GM19467 (cell line): ENCODE measurements around the gene NPAS3.

Experiments
- ATAC-seq: cut with Tn5 transposase; IDR thresholded peaks from one replicate; pipeline ENCODE4 v1.9.1; 2021; ENCODE audit warnings: mild to moderate bottlenecking, moderate library complexity; ENCODE audit not compliant: unreplicated experiment

The NPAS3 gene

DNA sequence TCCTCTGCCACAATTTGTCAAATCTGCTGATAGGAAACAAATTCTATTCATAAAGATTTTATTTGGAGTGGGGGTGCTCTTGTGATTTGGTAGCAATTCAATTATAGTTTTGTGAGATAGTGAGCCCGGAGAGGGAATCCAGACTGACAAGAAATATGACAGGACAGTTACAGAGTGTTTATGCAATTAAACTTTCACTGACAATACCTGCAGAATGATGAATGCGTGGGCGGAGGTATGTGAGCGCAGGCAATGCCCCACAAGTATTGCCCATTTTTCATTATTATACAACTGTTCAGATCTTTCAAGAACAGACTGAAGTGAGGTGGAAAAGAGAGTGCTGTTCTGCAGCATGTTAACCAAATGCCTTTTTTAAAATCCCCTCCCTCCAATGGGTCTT, 753.2 kb downstream of the NPAS3 start:
- no peak for ATAC-seq

DNA sequence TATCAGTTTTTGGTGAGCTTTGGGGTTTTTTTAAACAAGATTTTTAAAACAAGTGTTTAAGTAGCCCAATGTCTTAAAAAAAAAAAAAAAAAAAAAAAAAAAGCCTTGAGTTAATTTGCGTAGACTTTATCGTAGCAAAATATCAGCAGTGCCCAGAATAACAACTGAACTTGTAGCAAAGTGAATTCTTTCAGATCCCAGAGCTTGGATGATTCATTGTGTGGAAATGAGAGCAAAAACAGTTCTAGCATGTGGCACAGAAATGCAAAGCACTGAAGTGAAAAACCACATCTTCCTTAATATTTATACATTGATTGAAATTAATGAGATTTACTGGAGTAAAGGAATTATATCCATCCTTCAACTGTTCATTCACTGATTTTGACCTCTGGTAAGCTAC, 754.1 kb downstream of the NPAS3 start:
- no peak for ATAC-seq

DNA sequence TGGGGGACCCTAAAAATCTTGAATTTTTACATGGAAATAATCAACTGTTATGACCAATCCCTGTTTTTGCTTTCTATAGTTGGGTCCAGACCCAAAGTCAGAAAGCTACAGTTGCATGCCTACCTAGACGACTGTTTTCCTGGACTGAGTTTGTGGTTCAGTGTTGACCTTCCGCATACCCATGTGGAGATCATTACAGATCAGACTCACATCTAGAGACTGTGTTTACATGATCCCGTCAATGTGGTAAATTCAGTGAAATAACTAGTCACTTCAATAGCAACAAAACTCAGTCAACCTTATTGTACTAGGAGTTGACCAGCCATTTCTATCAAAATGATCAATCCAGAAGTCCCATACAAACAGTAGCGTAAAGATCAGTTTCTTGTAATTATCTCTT, 754.6 kb downstream of the NPAS3 start:
- no peak for ATAC-seq

DNA sequence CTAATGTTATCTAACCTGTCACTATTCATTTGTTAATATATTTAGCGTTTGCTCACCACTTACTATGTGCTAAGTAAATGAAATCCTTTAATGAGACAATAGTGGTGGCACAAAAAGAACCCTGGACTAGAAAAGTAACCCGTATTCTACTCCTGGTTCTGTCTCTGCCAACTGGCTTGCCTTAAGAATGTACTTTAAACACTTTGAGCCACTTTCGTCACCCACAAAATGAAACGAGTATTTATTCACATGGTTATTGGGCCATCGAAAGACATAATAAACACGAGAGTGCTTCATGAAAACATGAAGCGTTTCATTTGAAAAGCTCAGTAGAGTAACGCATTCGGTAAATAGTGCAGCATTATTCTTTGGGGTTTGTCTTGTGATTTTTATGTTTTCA, 757.5 kb downstream of the NPAS3 start:
- no peak for ATAC-seq

DNA sequence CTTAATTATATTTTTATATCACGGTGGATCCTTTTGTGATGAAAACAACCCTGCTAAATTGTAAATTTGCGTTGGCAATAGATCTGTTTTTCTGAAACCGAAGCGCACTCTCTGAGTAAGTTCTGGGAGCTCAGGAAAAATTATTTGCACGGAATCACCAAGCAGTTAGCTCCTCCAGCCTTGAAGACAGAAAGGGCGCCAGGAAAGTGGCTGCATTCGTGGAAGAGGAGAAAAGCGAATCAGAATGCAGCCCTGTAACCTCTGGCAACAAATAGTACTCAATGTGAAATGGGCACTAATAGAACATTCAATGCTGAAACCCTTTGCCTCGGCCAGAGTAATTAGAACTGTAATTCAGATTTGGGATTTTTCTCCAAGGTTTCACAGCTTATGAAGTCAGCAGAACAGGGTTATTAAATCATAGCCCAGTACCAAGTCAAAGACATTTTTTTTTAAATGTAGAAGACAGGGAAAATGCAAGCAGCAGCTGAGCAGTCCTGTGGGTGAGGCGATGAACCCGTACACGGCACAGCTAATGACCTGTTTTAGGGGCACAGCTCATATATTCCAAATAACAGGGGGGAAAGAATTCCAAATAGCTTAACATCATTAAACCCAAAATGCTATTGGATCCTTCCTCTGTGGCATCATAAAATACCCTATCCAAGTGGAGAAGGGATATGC, 760.8 kb downstream of the NPAS3 start:
- no peak for ATAC-seq

DNA sequence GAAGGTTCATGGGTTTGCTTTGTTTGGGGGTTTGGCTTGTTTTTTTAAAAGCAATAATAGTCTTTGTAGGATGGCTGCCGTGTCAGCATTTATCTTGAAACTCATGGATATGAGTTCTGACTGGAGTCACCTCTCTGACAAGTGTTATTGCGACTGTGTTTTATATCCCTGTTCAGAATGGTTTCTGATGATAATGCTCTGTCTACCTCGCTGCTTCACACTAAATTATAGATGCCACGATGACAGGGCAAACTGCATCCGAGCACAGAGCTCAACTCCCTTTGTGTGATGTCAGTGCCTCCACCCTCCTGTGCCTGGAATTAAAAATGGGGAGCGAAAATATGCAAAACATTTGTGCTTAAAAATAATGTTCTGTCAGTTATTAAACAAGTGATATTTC, 761.4 kb downstream of the NPAS3 start:
- no peak for ATAC-seq

DNA sequence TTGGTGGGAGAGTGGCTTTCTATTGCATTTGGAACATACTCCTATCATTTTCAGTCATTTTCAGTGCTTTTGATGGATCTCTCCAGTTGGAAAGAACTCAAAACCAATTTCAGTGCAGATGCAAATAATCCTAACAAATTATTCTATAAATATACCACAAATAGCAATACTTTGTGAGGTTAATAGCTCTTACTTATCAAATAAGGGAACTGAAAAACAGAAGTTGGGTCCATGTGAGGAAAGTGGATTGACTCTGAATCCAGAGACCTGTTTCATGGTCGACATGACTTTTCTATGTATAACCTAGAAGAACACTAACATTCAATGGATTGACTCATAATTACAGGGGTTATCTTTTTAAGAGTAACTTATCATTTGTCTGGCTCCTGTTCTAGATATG, 763.6 kb downstream of the NPAS3 start:
- ATAC-seq, result no peak

DNA sequence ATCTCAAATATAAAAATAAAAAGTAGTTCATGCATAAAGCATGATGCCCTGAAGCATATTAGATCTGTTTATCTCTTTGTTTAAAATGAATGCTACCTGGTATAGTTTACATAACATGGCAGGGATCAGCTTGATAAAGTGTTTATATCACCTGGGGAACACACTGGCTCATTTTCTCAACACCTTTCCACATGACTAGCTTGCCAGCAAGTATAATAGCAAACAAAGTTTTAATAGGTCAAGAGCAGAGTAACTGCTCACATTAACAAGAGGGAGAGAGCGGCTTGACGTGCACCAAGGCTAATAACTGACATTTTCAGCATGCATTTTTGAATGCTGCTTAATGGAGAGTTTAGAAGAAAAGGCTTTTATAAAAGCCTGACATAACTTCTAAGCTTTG, 765.8 kb downstream of the NPAS3 start:
- ATAC-seq, result no peak

DNA sequence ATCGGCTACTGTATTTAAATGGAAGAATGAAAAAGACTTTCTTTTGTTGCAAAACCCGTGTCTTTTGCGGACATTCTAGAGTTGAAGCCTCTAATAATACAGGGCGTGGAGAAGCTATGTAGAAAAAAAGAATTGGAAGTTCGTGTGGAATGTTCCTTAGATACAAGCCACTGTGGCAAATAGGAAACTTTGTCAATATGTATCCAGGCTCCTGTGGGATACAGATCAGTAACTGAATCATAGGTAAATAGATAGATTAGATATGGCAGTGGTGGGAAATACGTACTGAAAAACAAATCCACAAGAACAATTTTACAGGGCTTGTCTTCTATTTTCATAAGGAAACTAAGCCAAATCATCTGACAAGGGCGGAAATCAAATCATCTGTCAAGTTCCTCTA, 766.8 kb downstream of the NPAS3 start:
- no peak for ATAC-seq

DNA sequence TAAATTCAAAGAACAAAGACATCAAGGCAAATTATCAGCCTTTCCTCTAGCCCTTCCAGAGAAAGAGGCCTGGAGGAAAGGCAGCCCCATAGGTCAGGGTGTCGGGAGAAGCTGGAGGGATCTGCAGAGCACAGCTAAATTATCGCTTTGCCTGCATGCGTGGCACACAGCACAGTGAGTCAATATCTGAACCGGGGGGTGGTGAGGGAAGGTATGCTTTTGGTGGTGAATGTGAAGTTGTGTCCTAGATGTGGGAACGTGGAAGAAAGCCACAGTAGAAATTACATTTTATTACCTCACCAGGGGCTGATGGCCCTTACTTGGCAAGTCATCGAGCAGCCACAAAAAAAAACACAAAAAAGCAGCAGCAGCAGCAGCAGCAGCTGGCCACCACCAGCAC, 769.0 kb downstream of the NPAS3 start:
- no peak for ATAC-seq

DNA sequence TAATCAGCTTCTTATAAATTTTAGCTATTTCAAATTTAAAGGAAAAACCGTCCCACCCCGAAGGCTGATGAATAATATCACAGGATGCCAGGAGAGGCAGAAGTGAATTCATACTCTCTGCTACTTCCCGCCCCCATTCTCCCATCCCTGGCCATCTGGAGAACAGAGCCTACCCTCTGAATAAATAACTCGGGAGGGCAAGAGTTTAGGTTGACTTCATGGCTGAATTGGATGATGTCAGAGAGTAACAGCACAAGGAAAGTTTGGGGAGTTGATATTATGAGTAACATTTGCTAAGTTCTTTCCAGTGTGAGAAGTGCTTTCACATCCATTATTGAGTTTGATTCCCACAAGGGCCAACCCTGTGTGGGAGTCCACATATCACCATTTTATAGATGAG, 770.6 kb downstream of the NPAS3 start:
- no peak for ATAC-seq

DNA sequence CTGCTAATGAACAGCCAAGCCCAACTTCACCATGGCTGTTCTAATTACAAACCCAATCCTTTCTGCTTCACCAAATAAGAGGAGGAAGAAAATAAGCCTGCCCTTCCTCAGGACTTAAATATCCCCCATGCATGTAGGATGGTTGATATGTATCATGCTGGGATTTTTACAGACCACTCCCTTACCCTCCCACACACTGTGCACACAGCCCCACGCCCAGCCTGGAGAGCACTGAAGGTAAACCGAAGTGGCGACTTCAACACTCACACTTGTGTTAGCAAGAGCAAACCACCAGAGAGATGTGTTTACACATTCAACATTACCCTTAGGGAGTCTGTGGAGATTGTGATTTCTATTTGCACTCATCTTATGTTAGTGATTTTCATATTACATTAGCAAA, 771.0 kb downstream of the NPAS3 start:
- no peak for ATAC-seq

DNA sequence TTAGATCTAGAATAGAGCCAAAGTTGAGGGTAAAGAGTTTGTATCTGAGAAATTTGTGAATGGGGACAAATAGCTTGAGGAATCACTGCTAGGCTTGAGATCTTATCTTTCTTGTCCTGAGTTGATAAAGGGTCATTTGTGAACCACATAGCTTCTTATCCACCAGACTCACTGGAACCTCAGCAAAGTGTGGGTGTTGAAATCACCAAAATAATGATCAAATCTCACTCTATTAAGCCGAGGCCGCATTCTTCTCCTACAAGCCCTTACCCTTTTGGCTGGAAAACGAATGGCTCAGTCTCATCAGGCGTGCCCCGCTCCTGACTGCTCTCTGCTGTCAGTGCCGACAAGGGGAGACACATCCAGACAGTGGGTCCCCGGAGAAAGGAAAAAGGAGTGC, 771.6 kb downstream of the NPAS3 start:
- no peak for ATAC-seq

DNA sequence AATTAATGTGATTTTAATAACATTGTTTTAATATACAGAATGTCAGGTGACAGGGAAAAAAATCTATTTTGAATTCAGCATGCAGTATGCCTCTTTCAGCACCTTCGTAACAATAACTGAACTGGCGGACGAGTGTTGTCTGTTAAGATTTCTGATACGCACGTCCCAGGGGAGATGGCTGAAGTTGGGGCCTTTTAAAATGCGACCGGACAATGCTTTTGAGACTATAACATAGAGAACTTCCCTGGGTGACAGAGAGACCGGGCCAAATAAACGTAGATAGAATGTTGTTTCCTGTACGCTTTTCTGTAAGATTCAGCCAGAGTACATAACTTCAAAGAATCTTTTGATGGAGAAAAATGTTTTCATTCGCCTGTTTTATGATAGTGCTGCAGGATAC, 772.5 kb downstream of the NPAS3 start:
- ATAC-seq, result no peak

DNA sequence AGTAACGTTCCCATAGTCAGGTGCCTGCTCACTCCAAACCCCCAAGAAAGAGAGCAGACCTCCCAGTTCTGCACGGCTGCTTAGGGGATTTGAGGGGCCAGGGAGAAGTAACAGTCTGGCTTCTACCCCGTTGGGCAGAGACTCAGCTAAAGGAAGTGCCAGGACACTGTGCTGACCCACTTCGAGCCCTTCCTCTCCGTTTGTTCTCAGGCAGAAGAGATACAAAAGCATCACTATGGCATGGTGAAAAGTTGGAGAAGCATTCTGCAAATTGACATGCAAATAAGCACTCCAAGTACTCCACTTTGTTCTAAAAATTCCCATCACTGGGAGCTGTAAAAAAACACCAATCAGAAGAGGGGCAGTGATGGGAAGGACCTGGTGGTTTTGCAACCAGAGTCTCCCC, 773.1 kb downstream of the NPAS3 start:
- ATAC-seq, result no peak

DNA sequence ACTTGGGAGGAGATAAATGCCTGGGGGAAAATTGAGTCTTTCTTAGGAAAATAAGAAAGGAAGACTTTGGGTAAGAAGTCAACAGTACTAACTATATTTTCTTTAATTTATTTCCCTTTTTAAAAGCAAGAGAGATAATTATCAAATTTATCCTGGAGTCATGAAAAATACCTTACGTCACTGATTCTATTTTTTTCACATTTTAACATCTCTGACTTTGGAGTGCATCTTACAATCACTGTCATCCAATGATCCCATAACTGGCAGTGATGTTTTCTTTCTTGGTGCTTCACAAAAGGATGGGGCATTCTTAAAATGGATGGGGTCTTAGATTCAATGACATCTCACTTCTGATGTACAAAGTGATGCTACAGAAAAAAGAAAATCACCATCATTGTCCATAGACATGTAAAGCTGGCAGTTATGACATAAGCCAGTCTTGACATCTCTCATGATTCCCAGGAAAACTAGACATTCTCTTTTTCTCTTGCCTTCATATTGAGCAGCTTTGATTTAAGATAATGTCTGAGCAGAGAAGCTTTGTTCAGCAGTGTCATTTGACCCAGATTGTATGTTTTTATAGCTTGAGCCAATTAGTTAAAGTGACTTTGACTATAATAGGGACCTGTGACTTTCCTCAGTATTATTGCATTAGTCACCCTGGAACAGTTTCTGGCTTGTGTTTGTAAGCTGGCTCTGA, 776.0 kb downstream of the NPAS3 start:
- no peak for ATAC-seq

DNA sequence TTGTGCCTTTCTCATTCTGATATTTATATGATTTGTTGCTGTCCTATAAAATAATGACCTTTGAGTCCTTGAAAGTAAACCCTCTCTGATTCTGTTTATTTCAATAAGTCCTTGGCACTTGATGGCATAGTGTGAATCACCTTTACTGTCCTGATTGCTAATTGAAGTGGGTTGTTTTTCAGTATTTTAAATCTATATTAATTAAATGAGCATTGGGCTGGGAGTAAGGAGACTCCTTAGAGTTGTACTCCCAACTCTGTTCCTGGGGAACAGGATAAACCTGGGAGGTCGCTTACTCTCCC, 776.5 kb downstream of the NPAS3 start:
- no peak for ATAC-seq

DNA sequence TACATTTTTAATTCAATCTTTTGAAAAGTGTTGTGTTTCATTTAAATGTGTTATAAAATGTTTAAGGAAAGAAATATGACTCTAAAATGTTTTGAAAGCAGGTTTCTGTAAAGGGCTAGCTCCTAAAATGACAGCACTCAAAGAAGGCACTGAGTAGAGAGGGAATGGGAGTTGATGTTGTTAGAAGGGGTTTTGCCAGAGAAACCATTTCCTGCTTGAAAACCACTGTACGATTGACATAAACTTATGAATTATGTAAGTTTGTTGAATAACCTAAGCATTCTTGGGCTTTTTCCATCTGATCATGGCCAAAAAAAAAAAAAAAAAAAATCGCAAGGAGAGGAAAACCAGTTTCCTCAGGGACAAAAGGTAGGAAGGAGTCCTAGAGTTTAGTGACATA, 778.2 kb downstream of the NPAS3 start:
- no peak for ATAC-seq

DNA sequence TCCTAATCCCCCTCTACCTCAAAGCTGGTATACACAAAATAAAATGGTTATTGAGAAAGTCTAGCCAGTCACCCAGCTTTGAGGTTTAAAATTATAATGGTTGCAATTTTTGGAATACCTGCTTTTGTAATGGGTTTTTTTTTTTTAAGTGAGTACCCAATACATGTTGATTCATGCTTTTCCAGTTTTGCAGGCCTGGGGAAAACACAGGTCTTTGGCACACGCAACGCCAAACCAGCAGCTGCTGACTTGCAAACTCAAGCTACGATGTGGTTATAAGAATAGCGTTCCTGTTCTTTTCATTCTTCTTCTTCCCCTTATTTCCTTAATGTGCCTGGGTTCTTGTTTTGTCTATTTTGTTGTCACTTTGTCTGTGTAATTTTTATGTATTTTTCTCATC, 779.2 kb downstream of the NPAS3 start:
- no peak for ATAC-seq

DNA sequence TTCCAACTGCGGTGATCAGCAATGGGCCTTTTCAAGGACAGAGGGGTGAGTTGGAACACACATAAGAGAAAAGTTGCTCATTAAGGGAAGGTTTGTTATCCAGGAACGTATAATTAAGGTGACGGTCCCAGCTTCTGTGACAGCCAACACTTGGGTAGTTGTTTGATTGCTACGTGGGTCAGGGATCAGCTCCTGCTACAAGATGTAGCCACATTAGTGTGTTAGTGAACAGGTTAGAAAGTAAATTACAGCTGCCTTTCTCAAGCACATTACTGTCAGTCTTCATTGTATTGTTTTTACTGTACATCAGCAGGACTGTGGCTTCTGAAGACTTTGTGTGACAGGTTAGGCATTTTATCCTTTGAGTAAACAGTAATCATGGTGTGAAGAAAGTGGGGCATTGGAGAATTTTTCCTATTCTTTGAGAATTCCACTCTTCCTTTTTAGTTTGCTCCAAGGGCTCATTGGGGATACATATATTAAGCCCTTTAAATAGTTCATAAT, 781.7 kb downstream of the NPAS3 start:
- ATAC-seq, result no peak

DNA sequence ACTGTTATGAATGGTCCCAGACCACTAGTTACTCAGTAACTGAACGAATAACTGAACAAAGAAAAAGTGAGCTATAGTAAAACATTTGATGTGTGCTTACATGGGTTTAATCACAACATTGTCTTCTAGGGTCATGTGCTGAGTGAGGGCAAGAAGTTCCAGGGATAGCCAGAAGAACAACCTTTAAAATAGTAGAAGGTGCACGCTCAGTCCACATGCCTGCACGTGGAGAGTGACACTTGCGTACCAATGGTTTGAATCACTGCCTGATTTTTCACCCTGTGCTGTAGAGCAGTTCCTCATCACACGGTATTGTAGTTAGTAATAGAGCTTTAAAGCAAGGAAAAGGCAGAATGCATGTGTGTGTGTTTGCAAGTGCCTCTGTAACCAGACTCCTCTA, 788.0 kb downstream of the NPAS3 start:
- ATAC-seq, result no peak

DNA sequence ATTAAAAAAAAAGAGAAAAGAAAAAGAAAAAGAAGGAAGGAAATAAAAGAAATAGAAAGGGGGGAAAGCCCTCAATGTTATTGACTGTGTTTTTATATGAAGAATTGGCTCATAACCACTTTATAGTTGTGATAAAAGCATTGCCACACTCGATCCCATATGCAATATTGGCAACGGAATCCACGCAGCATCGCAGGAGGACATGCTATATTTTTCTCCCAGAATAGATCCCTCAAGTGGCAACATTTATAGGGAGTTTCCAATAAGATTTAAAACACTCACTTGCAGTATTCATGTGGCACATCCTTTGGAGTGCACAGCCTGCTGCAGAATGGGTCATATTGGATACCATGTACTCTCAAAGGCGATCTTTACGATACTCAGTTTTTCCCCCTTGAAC, 788.9 kb downstream of the NPAS3 start:
- ATAC-seq, result no peak

DNA sequence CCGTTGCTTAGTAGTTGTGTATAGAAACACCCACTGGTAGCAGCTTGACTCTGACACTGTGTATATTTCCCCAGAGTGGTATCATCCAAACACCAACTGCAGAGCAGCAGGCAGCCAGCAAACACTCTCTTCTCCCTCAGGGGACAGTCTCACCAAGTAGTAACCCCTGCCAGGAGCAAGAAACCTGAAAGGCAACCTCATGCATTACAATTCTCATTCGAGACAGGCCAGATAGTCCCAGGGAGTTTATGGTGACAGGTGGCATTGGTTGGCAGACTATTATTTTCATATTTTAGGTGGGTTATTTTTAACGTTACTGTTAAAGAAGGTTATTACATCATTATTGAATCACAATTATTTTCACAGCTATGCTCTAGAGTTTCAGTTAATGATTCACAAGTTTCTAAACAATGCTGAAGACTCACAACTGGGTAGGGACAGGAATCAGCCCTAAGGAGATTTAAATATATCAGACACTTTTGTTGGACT, 789.4 kb downstream of the NPAS3 start:
- no peak for ATAC-seq
